HEK293 (cell line): ENCODE data around the gene PDZD2.

Experiments used
- ZNF132 ChIP-seq: fragments of 450-650 bp; formaldehyde crosslinking; IDR thresholded peaks from 2 replicates; pipeline ENCODE4 v1.5.1; 2017; ENCODE audit warnings: missing biosample characterization, missing genetic modification characterization, borderline replicate concordance
- ZNF174 ChIP-seq: fragments of 450-650 bp; formaldehyde crosslinking; IDR thresholded peaks from 2 replicates; pipeline ENCODE4 v1.5.0; 2017; ENCODE audit warnings: missing biosample characterization, mild to moderate bottlenecking, missing genetic modification characterization
- ZNF311 ChIP-seq: fragments of 450-650 bp; formaldehyde crosslinking; IDR thresholded peaks from 2 replicates; pipeline ENCODE4 v1.5.1; 2017; ENCODE audit warnings: missing biosample characterization, missing genetic modification characterization, borderline replicate concordance
- ZNF530 ChIP-seq: fragments of 450-650 bp; formaldehyde crosslinking; IDR thresholded peaks from 2 replicates; pipeline ENCODE4 v1.5.1; 2016; ENCODE audit warnings: low read depth, missing biosample characterization, missing genetic modification characterization
- ZNF600 ChIP-seq: fragments of 450-650 bp; formaldehyde crosslinking; IDR thresholded peaks from 2 replicates; pipeline ENCODE4 v1.5.1; 2016; ENCODE audit warnings: missing biosample characterization, missing genetic modification characterization
- TF ChIP-seq, protein P1 (sequence below): fragments of 450-650 bp; formaldehyde crosslinking; IDR thresholded peaks from 2 replicates; pipeline ENCODE4 v1.5.1; 2016; ENCODE audit warnings: missing biosample characterization, missing genetic modification characterization

DNA sequence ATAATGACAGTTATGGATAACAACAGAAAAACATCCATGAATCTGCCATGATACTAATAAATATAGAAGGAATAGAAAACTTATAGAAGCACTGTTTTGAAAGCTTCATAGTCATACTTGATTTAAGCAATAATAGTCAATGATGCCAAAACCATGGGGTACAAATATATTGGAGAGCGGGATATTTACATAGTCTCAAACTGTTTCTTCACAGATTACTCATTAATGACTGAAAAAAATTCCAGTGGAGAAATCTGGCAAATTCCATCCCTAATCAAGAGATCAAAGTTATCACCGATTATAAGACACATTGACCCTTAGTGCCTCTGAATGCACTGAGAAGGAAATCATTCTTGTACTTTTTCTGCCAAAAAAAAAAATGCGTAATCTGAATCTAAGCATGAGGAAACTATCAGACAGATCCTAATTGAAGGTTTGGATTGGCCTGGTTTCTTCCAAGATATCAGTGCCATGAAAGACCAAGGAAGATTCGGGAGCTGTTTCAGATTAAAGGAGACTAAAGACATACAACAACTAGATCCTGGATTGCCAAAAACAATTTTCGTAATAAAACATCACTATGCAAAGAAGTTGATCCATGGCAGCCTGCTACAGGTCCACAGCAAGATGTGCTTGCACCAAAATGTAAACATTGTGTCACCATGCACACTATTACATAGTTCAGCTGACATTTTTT lies 429.0 kb downstream of the PDZD2 start:
- TF ChIP-seq, protein P1, sequence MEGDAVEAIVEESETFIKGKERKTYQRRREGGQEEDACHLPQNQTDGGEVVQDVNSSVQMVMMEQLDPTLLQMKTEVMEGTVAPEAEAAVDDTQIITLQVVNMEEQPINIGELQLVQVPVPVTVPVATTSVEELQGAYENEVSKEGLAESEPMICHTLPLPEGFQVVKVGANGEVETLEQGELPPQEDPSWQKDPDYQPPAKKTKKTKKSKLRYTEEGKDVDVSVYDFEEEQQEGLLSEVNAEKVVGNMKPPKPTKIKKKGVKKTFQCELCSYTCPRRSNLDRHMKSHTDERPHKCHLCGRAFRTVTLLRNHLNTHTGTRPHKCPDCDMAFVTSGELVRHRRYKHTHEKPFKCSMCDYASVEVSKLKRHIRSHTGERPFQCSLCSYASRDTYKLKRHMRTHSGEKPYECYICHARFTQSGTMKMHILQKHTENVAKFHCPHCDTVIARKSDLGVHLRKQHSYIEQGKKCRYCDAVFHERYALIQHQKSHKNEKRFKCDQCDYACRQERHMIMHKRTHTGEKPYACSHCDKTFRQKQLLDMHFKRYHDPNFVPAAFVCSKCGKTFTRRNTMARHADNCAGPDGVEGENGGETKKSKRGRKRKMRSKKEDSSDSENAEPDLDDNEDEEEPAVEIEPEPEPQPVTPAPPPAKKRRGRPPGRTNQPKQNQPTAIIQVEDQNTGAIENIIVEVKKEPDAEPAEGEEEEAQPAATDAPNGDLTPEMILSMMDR (tag by site-specific recombination), result no peak
- TF ChIP-seq ZNF132 (tag by site-specific recombination) (no peak), ZNF530 (tag by site-specific recombination) (no peak), ZNF311 (tag by site-specific recombination) (no peak), ZNF174 (tag by site-specific recombination) (no peak), ZNF600 (tag by site-specific recombination) (no peak)
